ENCODE data around the gene SYNE1.

- TF ChIP-seq CTCF (IDR thresholded peaks at IDR 0.05; ENCODE audit: poor library complexity, severe bottlenecking) (no peak), RAD21 (conservative IDR thresholded peaks at IDR 0.05) (no peak), EP300 (conservative IDR thresholded peaks at IDR 0.05; ENCODE audit: poor library complexity, severe bottlenecking) (no peak), EZH2 (IDR thresholded peaks at IDR 0.05; ENCODE audit: borderline replicate concordance, insufficient read depth, low read length, poor library complexity, severe bottlenecking) (no peak), POLR2AphosphoS5 (IDR thresholded peaks at IDR 0.05) (no peak), TAF1 (IDR thresholded peaks at IDR 0.05; ENCODE audit: low read depth) (no peak), SMC3 (conservative IDR thresholded peaks at IDR 0.05; ENCODE audit: poor library complexity) (no peak), MXI1 (conservative IDR thresholded peaks at IDR 0.05; ENCODE audit: poor library complexity, severe bottlenecking) (no peak)
Measured at GRCh38 chr6:152186840-152187239, 450.3 kb downstream of the SYNE1 start.
